ENCODE data around the gene CGB8.

Gene CGB8

GRCh38 chr19:49061445-49061844 is 12.5 kb upstream of the CGB8 start:
- Histone ChIP-seq H3K9ac (ENCODE audit: low read length) (no peak overlapping the region), H3K4me2 (ENCODE audit: low read length) (no peak overlapping the region), H4K91ac (ENCODE audit: low read depth, low read length) (no peak overlapping the region), H3K27ac (ENCODE audit: low read depth, low read length) (no peak overlapping the region), H4K8ac (ENCODE audit: low read depth, low read length) (no peak overlapping the region), H3K36me3 (ENCODE audit: control insufficient read depth in 1 of 2, insufficient read depth in 2 of 2, low read length in 2 of 2) (peaks cover 0 to 2% of the 10 kb centered on the region in 2 experiments), H3K4ac (ENCODE audit: low read depth, low read length) (no peak overlapping the region), H2BK12ac (ENCODE audit: low read length) (no peak overlapping the region), H3K4me1 (ENCODE audit: control insufficient read depth in 1 of 2, insufficient read depth in 2 of 2, low read length in 2 of 2) (peaks cover 22 to 36% of the 10 kb centered on the region in 2 experiments), H3K9me3 (ENCODE audit: insufficient read depth, low read depth, low read length) (peaks cover 2% of the 10 kb centered on the region), H3K4me3 (ENCODE audit: low read depth, low read length) (no peak overlapping the region), H3K18ac (ENCODE audit: low read length) (no peak overlapping the region), H3K23ac (ENCODE audit: low read length) (no peak overlapping the region), H4K12ac (ENCODE audit: low read depth, low read length) (no peak overlapping the region), H3K79me1 (ENCODE audit: low read length) (peaks cover 24% of the 10 kb centered on the region), H2BK120ac (ENCODE audit: insufficient read depth, low read length, poor library complexity) (no peak overlapping the region), H2AFZ (ENCODE audit: insufficient read depth, low read length, poor library complexity) (no peak overlapping the region), H3K27me3 (ENCODE audit: insufficient read depth, low read length) (peaks cover 5% of the 10 kb centered on the region), H2BK5ac (ENCODE audit: low read depth, low read length, poor library complexity) (no peak overlapping the region), H3K79me2 (ENCODE audit: control insufficient read depth, insufficient read depth, low read length, poor library complexity) (peaks cover 5% of the 10 kb centered on the region), H3K14ac (ENCODE audit: low read length) (no peak overlapping the region), H2AK5ac (ENCODE audit: low read length) (no peak overlapping the region)
- DNase-seq: no peak
- no CpG with 5 or more reads among the region's 25 CpGs for WGBS (ENCODE audit: extremely low coverage, insufficient coverage, insufficient read length)

- Histone ChIP-seq H3K27ac (ENCODE audit: low read depth, low read length) (no peak overlapping the region), H3K27me3 (ENCODE audit: insufficient read depth, low read length) (peaks cover 5% of the 10 kb centered on the region), H2BK12ac (ENCODE audit: low read length) (no peak overlapping the region), H2AFZ (ENCODE audit: insufficient read depth, low read length, poor library complexity) (no peak overlapping the region), H3K79me2 (ENCODE audit: control insufficient read depth, insufficient read depth, low read length, poor library complexity) (peaks cover 8% of the 10 kb centered on the region), H4K91ac (ENCODE audit: low read depth, low read length) (no peak overlapping the region), H3K4me2 (ENCODE audit: low read length) (no peak overlapping the region), H2BK5ac (ENCODE audit: low read depth, low read length, poor library complexity) (no peak overlapping the region), H3K36me3 (ENCODE audit: control insufficient read depth in 1 of 2, insufficient read depth in 2 of 2, low read length in 2 of 2) (peaks cover 0 to 2% of the 10 kb centered on the region in 2 experiments), H3K4me3 (ENCODE audit: low read depth, low read length) (no peak overlapping the region), H4K12ac (ENCODE audit: low read depth, low read length) (no peak overlapping the region), H2BK120ac (ENCODE audit: insufficient read depth, low read length, poor library complexity) (no peak overlapping the region), H3K9me3 (ENCODE audit: insufficient read depth, low read depth, low read length) (peaks cover 1% of the 10 kb centered on the region), H3K18ac (ENCODE audit: low read length) (no peak overlapping the region), H3K23ac (ENCODE audit: low read length) (no peak overlapping the region), H3K79me1 (ENCODE audit: low read length) (peaks cover 26% of the 10 kb centered on the region), H3K14ac (ENCODE audit: low read length) (no peak overlapping the region), H4K8ac (ENCODE audit: low read depth, low read length) (no peak overlapping the region), H2AK5ac (ENCODE audit: low read length) (no peak overlapping the region), H3K4me1 (ENCODE audit: control insufficient read depth in 1 of 2, insufficient read depth in 2 of 2, low read length in 2 of 2) (peaks cover 19 to 32% of the 10 kb centered on the region in 2 experiments), H3K9ac (ENCODE audit: low read length) (no peak overlapping the region), H3K4ac (ENCODE audit: low read depth, low read length) (no peak overlapping the region)
- WGBS (ENCODE audit: extremely low coverage, insufficient coverage, insufficient read length): no CpG with 5 or more reads among the region's 2 CpGs
- no peak for DNase-seq
Measured at GRCh38 chr19:49061000-49061399, 12.1 kb upstream of the CGB8 start.

- no peak overlapping the region for H4K8ac ChIP-seq (ENCODE audit: low read depth, low read length)
- H3K9me3 ChIP-seq (ENCODE audit: insufficient read depth, low read depth, low read length): no peaks in the 10 kb centered on the region
- H4K91ac ChIP-seq (ENCODE audit: low read depth, low read length): no peak overlapping the region
- H2AFZ ChIP-seq (ENCODE audit: insufficient read depth, low read length, poor library complexity): no peak overlapping the region
- peaks cover 9 to 22% of the 10 kb centered on the region in 2 experiments for H3K4me1 ChIP-seq (ENCODE audit: control insufficient read depth in 1 of 2, insufficient read depth in 2 of 2, low read length in 2 of 2)
- no peak for DNase-seq
- peaks cover 4% of the 10 kb centered on the region for H3K79me2 ChIP-seq (ENCODE audit: control insufficient read depth, insufficient read depth, low read length, poor library complexity)
- no peak overlapping the region for H2BK5ac ChIP-seq (ENCODE audit: low read depth, low read length, poor library complexity)
- no peak overlapping the region for H3K4ac ChIP-seq (ENCODE audit: low read depth, low read length)
- no peak overlapping the region for H3K14ac ChIP-seq (ENCODE audit: low read length)
- no peak overlapping the region for H4K12ac ChIP-seq (ENCODE audit: low read depth, low read length)
- H3K23ac ChIP-seq (ENCODE audit: low read length): no peak overlapping the region
- H3K4me2 ChIP-seq (ENCODE audit: low read length): no peak overlapping the region
- H3K36me3 ChIP-seq (ENCODE audit: control insufficient read depth in 1 of 2, insufficient read depth in 2 of 2, low read length in 2 of 2): peaks cover 0 to 2% of the 10 kb centered on the region in 2 experiments
- H3K9ac ChIP-seq (ENCODE audit: low read length): no peak overlapping the region
- no peak overlapping the region for H3K27ac ChIP-seq (ENCODE audit: low read depth, low read length)
- no peak overlapping the region for H2AK5ac ChIP-seq (ENCODE audit: low read length)
- no peak overlapping the region for H3K4me3 ChIP-seq (ENCODE audit: low read depth, low read length)
- H3K79me1 ChIP-seq (ENCODE audit: low read length): peaks cover 16% of the 10 kb centered on the region
- WGBS (ENCODE audit: extremely low coverage, insufficient coverage, insufficient read length): no CpG with 5 or more reads among the region's 9 CpGs
- H3K27me3 ChIP-seq (ENCODE audit: insufficient read depth, low read length): peaks cover 5% of the 10 kb centered on the region
- no peak overlapping the region for H2BK12ac ChIP-seq (ENCODE audit: low read length)
- H3K18ac ChIP-seq (ENCODE audit: low read length): no peak overlapping the region
- H2BK120ac ChIP-seq (ENCODE audit: insufficient read depth, low read length, poor library complexity): no peak overlapping the region
Measured at GRCh38 chr19:49059053-49059452, 10.1 kb upstream of the CGB8 start.

- Histone ChIP-seq H2AFZ (ENCODE audit: insufficient read depth, low read length, poor library complexity) (no peak overlapping the region), H3K18ac (ENCODE audit: low read length) (no peak overlapping the region), H4K12ac (ENCODE audit: low read depth, low read length) (no peak overlapping the region), H3K79me2 (ENCODE audit: control insufficient read depth, insufficient read depth, low read length, poor library complexity) (peaks cover 4% of the 10 kb centered on the region), H3K4ac (ENCODE audit: low read depth, low read length) (no peak overlapping the region), H3K9ac (ENCODE audit: low read length) (no peak overlapping the region), H3K23ac (ENCODE audit: low read length) (no peak overlapping the region), H3K27ac (ENCODE audit: low read depth, low read length) (no peak overlapping the region), H2BK120ac (ENCODE audit: insufficient read depth, low read length, poor library complexity) (no peak overlapping the region), H2AK5ac (ENCODE audit: low read length) (no peak overlapping the region), H2BK12ac (ENCODE audit: low read length) (no peak overlapping the region), H3K4me2 (ENCODE audit: low read length) (no peak overlapping the region), H3K14ac (ENCODE audit: low read length) (no peak overlapping the region), H4K8ac (ENCODE audit: low read depth, low read length) (no peak overlapping the region), H2BK5ac (ENCODE audit: low read depth, low read length, poor library complexity) (no peak overlapping the region), H3K9me3 (ENCODE audit: insufficient read depth, low read depth, low read length) (peaks cover under 1% of the 10 kb centered on the region), H3K4me3 (ENCODE audit: low read depth, low read length) (no peak overlapping the region), H3K36me3 (ENCODE audit: control insufficient read depth in 1 of 2, insufficient read depth in 2 of 2, low read length in 2 of 2) (peaks cover 0 to 2% of the 10 kb centered on the region in 2 experiments), H3K79me1 (ENCODE audit: low read length) (peaks cover 16% of the 10 kb centered on the region), H3K27me3 (ENCODE audit: insufficient read depth, low read length) (peaks cover 5% of the 10 kb centered on the region), H4K91ac (ENCODE audit: low read depth, low read length) (no peak overlapping the region), H3K4me1 (ENCODE audit: control insufficient read depth in 1 of 2, insufficient read depth in 2 of 2, low read length in 2 of 2) (peaks cover 5 to 17% of the 10 kb centered on the region in 2 experiments)
- no peak for DNase-seq
- WGBS (ENCODE audit: extremely low coverage, insufficient coverage, insufficient read length): no CpG with 5 or more reads among the region's 10 CpGs
Measured at GRCh38 chr19:49058562-49058961, 9.7 kb upstream of the CGB8 start.

All from trophoblast cell (in vitro differentiated cells and primary cell).